Measurements from ENCODE around the gene MUC4.
"Not testable (repeated sequence)": the region's sequence is repeated elsewhere in the genome, so short reads cannot be mapped to it uniquely, and the experiment has no call there.

The MUC4 gene

DNA sequence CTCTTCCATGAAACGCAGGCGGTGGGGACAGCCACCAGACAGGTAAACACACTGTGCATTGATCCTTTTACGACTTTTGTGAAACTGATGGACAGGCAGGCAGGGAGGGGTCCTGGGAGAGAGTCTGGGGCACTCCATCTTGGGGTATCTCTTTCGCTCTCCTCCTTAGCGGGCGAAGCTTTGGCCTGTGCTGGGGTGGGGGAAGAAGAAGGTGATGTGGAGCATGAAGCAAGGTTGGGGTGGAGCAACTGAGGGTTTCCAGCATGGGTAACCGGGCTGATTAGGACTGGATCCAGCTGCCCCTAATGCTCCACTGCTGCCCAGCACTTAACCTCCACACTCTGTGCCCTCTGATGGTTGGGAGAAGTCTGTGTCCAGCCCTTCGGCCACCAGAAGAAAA lies 65.4 kb downstream of the MUC4 start:
- DNase-seq (ENCODE audit: low read depth), result no peak
- no peak for TF ChIP-seq CTCF (IDR thresholded peaks at IDR 0.05; ENCODE audit: insufficient read depth, low read depth, low read length, missing control alignments)
- no peak overlapping the region for H3K4me3 ChIP-seq (ENCODE audit: low read length)

DNA sequence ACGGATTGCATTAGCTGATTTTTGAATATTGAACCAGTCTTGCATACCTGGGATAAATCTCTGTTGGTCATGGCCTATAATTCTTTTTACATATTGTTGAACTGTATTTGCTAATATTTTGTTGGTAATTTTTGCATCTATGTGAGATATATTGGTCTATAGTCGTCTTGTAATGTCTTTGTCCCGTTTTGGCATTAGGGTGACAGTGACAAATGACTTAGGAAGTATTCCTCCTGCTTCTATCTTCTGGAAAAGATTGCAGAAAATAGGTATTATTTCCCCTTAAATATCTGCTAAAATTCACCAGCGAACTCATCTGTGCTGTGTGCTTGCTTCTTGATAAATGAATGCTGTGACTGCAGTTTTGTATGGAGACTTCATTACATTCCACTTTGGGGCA lies 67.3 kb downstream of the MUC4 start:
- H3K4me3 ChIP-seq (ENCODE audit: low read length), result no peak overlapping the region
- no peak for TF ChIP-seq CTCF (IDR thresholded peaks at IDR 0.05; ENCODE audit: insufficient read depth, low read depth, low read length, missing control alignments)
- DNase-seq (ENCODE audit: low read depth), result no peak

DNA sequence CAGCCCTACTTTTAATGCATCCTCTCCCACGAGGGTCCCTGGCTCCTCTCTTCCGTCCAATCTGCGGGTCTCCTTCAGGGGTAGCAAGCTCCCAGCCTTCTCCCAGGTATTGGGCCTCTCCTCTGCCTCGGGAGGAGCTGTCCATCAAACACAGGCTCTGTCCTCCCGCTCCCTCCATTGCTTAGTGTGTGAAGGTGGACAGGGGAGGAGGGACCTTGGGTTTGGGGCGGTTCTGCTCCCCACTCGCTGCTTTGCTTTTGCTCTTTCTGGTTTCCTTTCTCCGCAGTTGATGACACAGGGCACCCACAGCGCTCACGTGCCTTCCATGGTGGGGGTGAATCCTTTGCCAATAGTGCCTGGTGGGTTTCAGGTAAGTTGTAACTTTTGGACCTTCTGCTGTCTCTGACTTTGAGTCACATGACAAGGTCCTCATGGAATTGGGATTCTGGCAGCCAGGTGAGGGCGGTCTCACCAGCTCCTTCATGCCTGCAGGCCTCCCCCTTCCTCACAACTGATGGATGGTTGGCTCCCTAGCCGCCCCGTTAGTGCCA lies 72.1 kb downstream of the MUC4 start:
- TF ChIP-seq CTCF (IDR thresholded peaks at IDR 0.05; ENCODE audit: insufficient read depth, low read depth, low read length, missing control alignments), result no peak
- H3K4me3 ChIP-seq (ENCODE audit: low read length), result no peak overlapping the region
- DNase-seq (ENCODE audit: low read depth), result no peak

DNA sequence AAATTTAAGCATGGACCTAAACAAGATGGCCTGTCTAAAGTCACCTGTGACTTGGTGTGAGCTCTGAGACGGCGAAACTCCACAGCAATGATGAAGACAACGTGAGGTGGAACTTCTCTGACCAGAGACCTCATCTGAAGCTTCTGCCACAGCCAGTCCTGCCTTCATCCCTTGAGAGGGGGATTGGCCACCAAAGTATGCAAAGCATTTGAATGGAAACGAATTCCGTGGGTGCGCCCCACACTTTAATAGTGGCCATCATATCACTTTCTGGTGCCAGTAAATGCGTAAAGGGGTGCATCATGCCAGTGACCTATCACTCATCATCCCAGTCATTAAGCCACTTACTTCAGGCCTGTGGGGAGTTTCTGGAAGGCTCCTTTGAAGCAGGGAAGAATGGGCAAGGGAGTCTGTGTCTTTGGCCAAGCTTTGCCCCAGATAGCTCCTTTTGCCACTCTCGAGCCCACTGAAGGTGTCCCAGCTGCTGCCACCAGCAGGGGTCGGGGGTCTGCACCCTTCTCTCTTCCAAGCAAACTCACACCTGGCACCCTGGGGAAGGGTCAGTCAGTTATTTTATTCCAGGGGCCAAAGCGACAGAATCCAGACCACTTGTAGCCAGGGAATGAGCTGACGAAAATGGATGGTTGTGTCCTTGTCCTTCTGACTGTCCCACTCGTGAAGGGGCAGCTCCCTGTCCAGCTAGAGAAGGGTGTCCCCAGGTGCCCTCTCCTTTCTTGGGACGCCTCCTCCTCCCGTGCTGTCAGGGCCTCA lies 73.3 kb downstream of the MUC4 start:
- TF ChIP-seq CTCF (IDR thresholded peaks at IDR 0.05; ENCODE audit: insufficient read depth, low read depth, low read length, missing control alignments), result no peak
- no peak for DNase-seq (ENCODE audit: low read depth)
- H3K4me3 ChIP-seq (ENCODE audit: low read length), result no peak overlapping the region

- H3K4me3 ChIP-seq (ENCODE audit: low read length); DNase-seq (ENCODE audit: low read depth): not testable (repeated sequence)
Observed at GRCh38 chr3:195737782-195738181, 73.9 kb downstream of the MUC4 start.

GRCh38 chr3:195736866-195737490 lies 74.8 kb downstream of the MUC4 start:
- TF ChIP-seq CTCF (IDR thresholded peaks at IDR 0.05; ENCODE audit: insufficient read depth, low read depth, low read length, missing control alignments), result no peak
- no peak overlapping the region for H3K4me3 ChIP-seq (ENCODE audit: low read length)
- no peak for DNase-seq (ENCODE audit: low read depth)

GRCh38 chr3:195735036-195735695 lies 76.6 kb downstream of the MUC4 start:
- no peak for DNase-seq (ENCODE audit: low read depth)
- H3K4me3 ChIP-seq (ENCODE audit: low read length), result no peak overlapping the region
- TF ChIP-seq CTCF (IDR thresholded peaks at IDR 0.05; ENCODE audit: insufficient read depth, low read depth, low read length, missing control alignments), result no peak

All from epithelial cell of esophagus (primary cell).